Progenitor cell of endocrine pancreas (in vitro differentiated cells): ENCODE measurements around the gene PNMA8A. TPM values are rescaled to one million over a fixed set of nuclear protein-coding genes. Genes with fewer than 3 reads are reported as not detected.
A peak's percentile ranks its signal among the peaks of the same experiment; 100 is the strongest.

Experiments used
- DNase-seq: peaks from one replicate; pipeline ENCODE4 v3.0.0; 2021; ENCODE audit warnings: low spot score; ENCODE audit not compliant: unreplicated experiment
- H3K27ac Mint-ChIP-seq: 2 replicates; pipeline ENCODE4 v1.8.0; 2021; ENCODE audit warnings: mild to moderate bottlenecking, moderate library complexity, mixed read lengths
- H3K27me3 Mint-ChIP-seq: 2 replicates; pipeline ENCODE4 v1.8.0; 2021; ENCODE audit warnings: mixed read lengths
- H3K36me3 Mint-ChIP-seq: 2 replicates; pipeline ENCODE4 v1.8.0; 2022; ENCODE audit warnings: mixed read lengths; ENCODE audit not compliant: insufficient read depth
- H3K4me1 Mint-ChIP-seq: 2 replicates; pipeline ENCODE4 v1.8.0; 2021; ENCODE audit warnings: low read depth, mixed read lengths
- H3K4me3 Mint-ChIP-seq: 2 replicates; pipeline ENCODE4 v1.8.0; 2021; ENCODE audit warnings: low read depth, mild to moderate bottlenecking, moderate library complexity, mixed read lengths
- H3K9me3 Mint-ChIP-seq: 2 replicates; pipeline ENCODE4 v1.8.0; 2021; ENCODE audit warnings: low read depth, mixed read lengths
- CTCF ChIP-seq: fragments of 200-600 bp; sonication (generic); IDR thresholded peaks from one replicate; pipeline ENCODE4 v1.5.0; 2021; ENCODE audit warnings: antibody characterized with exemption, mild to moderate bottlenecking; ENCODE audit not compliant: unreplicated experiment
- long read RNA-seq: library from polyadenylated mRNA; unstranded; transcript quantifications from one replicate; pipeline ENCODE4 v2.0.0, GENCODE V29; 2020
- total RNA-seq: library from RNA; stranded (reverse); gene quantifications from 2 replicates; pipeline ENCODE4 v1.2.1, GENCODE V29; 2021

Gene PNMA8A
- 27.5 and 28.1 TPM in 2 replicates for total RNA-seq
- long read RNA-seq, transcript PNMA8A-201 (3 exons, 3,689 nt), result major isoform, 20 of 27 reads
- long read RNA-seq, partial matches to known transcripts, result 4 of 27 reads
- long read RNA-seq, other reads (novel, unspliced or antisense), result 3 of 27 reads

GRCh38 chr19:46471116-46471733 is at the start of gene PNMA8A:
TSS of gene PNMA8A (minus strand) at chr19:46471563. CDS start at chr19:46471035, 528 bp downstream.
- H3K27me3 Mint-ChIP-seq, result peaks cover 7% of the 10 kb centered on the region

GRCh38 chr19:46520616-46521015 is 49.3 kb upstream of the PNMA8A start:
- Mint-ChIP-seq H3K36me3 (no peaks in the 10 kb centered on the region), H3K9me3 (no peaks in the 10 kb centered on the region), H3K4me1 (no peaks in the 10 kb centered on the region), H3K27ac (no peak overlapping the region), H3K4me3 (no peak overlapping the region), H3K27me3 (peaks cover 8% of the 10 kb centered on the region)
- DNase-seq, result no peak
- TF ChIP-seq CTCF, result no peak

More at GRCh38 chr19:46471116-46471733, at the start of gene PNMA8A:
- H3K4me1 Mint-ChIP-seq, result peaks cover 9% of the 10 kb centered on the region
- TF ChIP-seq CTCF, result peak; percentile 30
- peak; percentile 87 for DNase-seq
- H3K36me3 Mint-ChIP-seq, result peaks cover 22% of the 10 kb centered on the region
- H3K9me3 Mint-ChIP-seq, result no peaks in the 10 kb centered on the region
- H3K4me3 Mint-ChIP-seq, result peak within 1 kb of the TSS; percentile 75
- no peak within 1 kb of the TSS for H3K27ac Mint-ChIP-seq

- Mint-ChIP-seq H3K4me3 (no peak overlapping the region), H3K36me3 (no peaks in the 10 kb centered on the region), H3K27me3 (peaks cover 18% of the 10 kb centered on the region), H3K4me1 (no peaks in the 10 kb centered on the region), H3K9me3 (no peaks in the 10 kb centered on the region), H3K27ac (no peak overlapping the region)
- no peak for TF ChIP-seq CTCF
- DNase-seq, result no peak
Observed at GRCh38 chr19:46517471-46517870, 46.1 kb upstream of the PNMA8A start.

GRCh38 chr19:46515879-46516350 is 44.6 kb upstream of the PNMA8A start:
- TF ChIP-seq CTCF, result peak; percentile 71
- H3K4me3 Mint-ChIP-seq, result no peak overlapping the region
- H3K4me1 Mint-ChIP-seq, result no peaks in the 10 kb centered on the region
- H3K9me3 Mint-ChIP-seq, result peaks cover 2% of the 10 kb centered on the region
- H3K27me3 Mint-ChIP-seq, result peaks cover 20% of the 10 kb centered on the region
- DNase-seq, result no peak
- peaks cover 1% of the 10 kb centered on the region for H3K36me3 Mint-ChIP-seq
- no peak overlapping the region for H3K27ac Mint-ChIP-seq

- Mint-ChIP-seq H3K4me3 (no peak overlapping the region), H3K9me3 (peaks cover 3% of the 10 kb centered on the region), H3K27ac (no peak overlapping the region), H3K4me1 (no peaks in the 10 kb centered on the region), H3K27me3 (peaks cover 20% of the 10 kb centered on the region), H3K36me3 (peaks cover 2% of the 10 kb centered on the region)
- no peak for TF ChIP-seq CTCF
- DNase-seq, result no peak
Observed at GRCh38 chr19:46515290-46515609, 43.9 kb upstream of the PNMA8A start.
